HG02678 (cell line): ENCODE measurements around the gene CAPN1.
"Not testable (repeated sequence)": the region's sequence is repeated elsewhere in the genome, so short reads cannot be mapped to it uniquely, and the experiment has no call there.

Experiments used
- ATAC-seq: cut with Tn5 transposase; IDR thresholded peaks from one replicate; pipeline ENCODE4 v1.9.1; 2021; ENCODE audit warnings: mild to moderate bottlenecking, moderate library complexity; ENCODE audit not compliant: unreplicated experiment

CAPN1 gene

GRCh38 chr11:65159012-65159411, 22.7 kb upstream of the CAPN1 start:
- ATAC-seq, result peak; percentile 60

GRCh38 chr11:65160643-65161042, 21.1 kb upstream of the CAPN1 start:
- no peak for ATAC-seq

GRCh38 chr11:65163684-65164083, 18.0 kb upstream of the CAPN1 start:
- ATAC-seq, result no peak

- ATAC-seq, result no peak
Observed at GRCh38 chr11:65165410-65166317, 16.1 kb upstream of the CAPN1 start.

GRCh38 chr11:65166893-65167292, 14.8 kb upstream of the CAPN1 start:
- no peak for ATAC-seq

GRCh38 chr11:65167656-65168055, 14.1 kb upstream of the CAPN1 start:
- no peak for ATAC-seq

- no peak for ATAC-seq
Observed at GRCh38 chr11:65169164-65169641, 12.5 kb upstream of the CAPN1 start.

- no peak for ATAC-seq
Observed at GRCh38 chr11:65170058-65170534, 11.6 kb upstream of the CAPN1 start, which contains the start of gene SPDYC. SPDYC (plus strand) TSS chr11:65170233; CDS start chr11:65171358, 1,125 bp downstream.

- ATAC-seq, result no peak
Observed at GRCh38 chr11:65172600-65172999, 9.1 kb upstream of the CAPN1 start.

- ATAC-seq, result not testable (repeated sequence)
Observed at GRCh38 chr11:65174571-65175010, 7.1 kb upstream of the CAPN1 start.

GRCh38 chr11:65180877-65181568, 705 bp upstream of the CAPN1 start:
- ATAC-seq, result peak; percentile 65

GRCh38 chr11:65182258-65183170, 786 bp downstream of the CAPN1 start:
- no peak for ATAC-seq

GRCh38 chr11:65183201-65183891, 1.6 kb downstream of the CAPN1 start:
- no peak for ATAC-seq

GRCh38 chr11:65184146-65184545, 2.4 kb downstream of the CAPN1 start:
- no peak for ATAC-seq

- ATAC-seq, result no peak
Observed at GRCh38 chr11:65185171-65185570, 3.4 kb downstream of the CAPN1 start.

- ATAC-seq, result no peak
Observed at GRCh38 chr11:65185869-65186341, 4.2 kb downstream of the CAPN1 start.

- no peak for ATAC-seq
Observed at GRCh38 chr11:65186701-65187100, 5.0 kb downstream of the CAPN1 start.

- ATAC-seq, result no peak
Observed at GRCh38 chr11:65187146-65187675, 5.5 kb downstream of the CAPN1 start.

GRCh38 chr11:65187971-65188461, 6.3 kb downstream of the CAPN1 start:
- ATAC-seq, result no peak
